AG08395 (cell line): Measurements from ENCODE around the gene KRTAP10-3.
"Not testable (repeated sequence)": the region's sequence is repeated elsewhere in the genome, so short reads cannot be mapped to it uniquely, and the experiment has no call there.

Experiments
- DNase-seq: peaks from one replicate; pipeline ENCODE4 v3.0.0; 2012; ENCODE audit warnings: mixed read lengths, low spot score

Gene KRTAP10-3

GRCh38 chr21:44571296-44571695 is 12.7 kb upstream of the KRTAP10-3 start:
- no peak for DNase-seq

GRCh38 chr21:44569861-44570517 is 11.4 kb upstream of the KRTAP10-3 start:
- DNase-seq, result no peak

- no peak for DNase-seq
These were observed 10.3 kb upstream of the KRTAP10-3 start for GRCh38 chr21:44568667-44569556.

GRCh38 chr21:44568261-44568660 is 9.7 kb upstream of the KRTAP10-3 start:
- DNase-seq, result no peak

- DNase-seq, result no peak
These were observed 9.0 kb upstream of the KRTAP10-3 start for GRCh38 chr21:44567481-44568171.

- no peak for DNase-seq
These were observed 7.8 kb upstream of the KRTAP10-3 start for GRCh38 chr21:44566403-44566802.

- no peak for DNase-seq
These were observed 6.4 kb upstream of the KRTAP10-3 start for GRCh38 chr21:44564886-44565598.

- no peak for DNase-seq
These were observed 5.5 kb upstream of the KRTAP10-3 start for GRCh38 chr21:44564099-44564498.

GRCh38 chr21:44558329-44558675 is 293 bp downstream of the KRTAP10-3 start:
- not testable (repeated sequence) for DNase-seq

- no peak for DNase-seq
These were observed 885 bp downstream of the KRTAP10-3 start for GRCh38 chr21:44557491-44558328.

GRCh38 chr21:44556879-44557278 is 1.7 kb downstream of the KRTAP10-3 start:
- DNase-seq, result no peak

- DNase-seq, result no peak
These were observed 3.3 kb downstream of the KRTAP10-3 start for GRCh38 chr21:44555200-44555875.

GRCh38 chr21:44552681-44553080 is 5.9 kb downstream of the KRTAP10-3 start:
- no peak for DNase-seq

GRCh38 chr21:44552136-44552535 is 6.5 kb downstream of the KRTAP10-3 start:
- no peak for DNase-seq

GRCh38 chr21:44551340-44551961 is 7.1 kb downstream of the KRTAP10-3 start, which contains the start of gene KRTAP10-2:
Gene KRTAP10-2 (minus strand): TSS chr21:44551505. CDS start chr21:44551458, 47 bp downstream.
- DNase-seq, result no peak

GRCh38 chr21:44550807-44551206 is 7.8 kb downstream of the KRTAP10-3 start:
- no peak for DNase-seq

- not testable (repeated sequence) for DNase-seq
These were observed 8.3 kb downstream of the KRTAP10-3 start for GRCh38 chr21:44550285-44550684.

GRCh38 chr21:44549525-44550211 is 8.9 kb downstream of the KRTAP10-3 start:
- no peak for DNase-seq

- no peak for DNase-seq
These were observed 9.7 kb downstream of the KRTAP10-3 start for GRCh38 chr21:44548922-44549321.
